Endothelial cell of umbilical vein (primary cell): ENCODE measurements around the gene ATXN2. TPM values are rescaled to one million over a fixed set of nuclear protein-coding genes. Genes with fewer than 3 reads are reported as not detected.

Experiments
- BruUV-seq: library from RNA; stranded (reverse); fragments of 400-500 nt; replicated peaks from 2 replicates; lab custom pipeline; 2021; lab: Mats Ljungman, UMichigan
- CTCF ChIA-PET: fragments of 300-600, 350-600 bp; sonication (Branson Sonifier 250); formaldehyde crosslinking; loops from one replicate; lab custom pipeline; 2021; ENCODE audit warnings: antibody characterized with exemption, inconsistent platforms; lab: Charles Lee
- POLR2A ChIA-PET: fragments of 300-600, 350-600 bp; sonication (Branson Sonifier 250); formaldehyde crosslinking; loops from one replicate; lab custom pipeline; 2021; ENCODE audit warnings: antibody characterized with exemption, inconsistent platforms; lab: Charles Lee
- DNase-seq: peaks from one replicate; pipeline ENCODE4 v3.0.0-alpha.2; 2011; ENCODE audit warnings: low read depth, low spot score
- FAIRE-seq: peaks from 2 replicates; lab custom pipeline; 2011; peaks lifted over from hg19 to GRCh38; lab: Jason Lieb, UNC
- H2AFZ ChIP-seq: 2 replicates; pipeline ENCODE4 v1.6.0; 2012; ENCODE audit warnings: low read depth, low read length, control low read depth, inconsistent platforms
- H3K27ac ChIP-seq: 2 replicates; pipeline ENCODE4 v1.5.1; 2011; ENCODE audit warnings: low read depth, mild to moderate bottlenecking, control low read depth, low read length, moderate library complexity; ENCODE audit not compliant: insufficient read depth
- H3K27me3 ChIP-seq, 2 experiments: 2 replicates each; pipeline versions ENCODE4 v1.6.0 to v1.6.1; 2011; ENCODE audit warnings: low read length in 2 of 2, mixed read lengths in 1 of 2; ENCODE audit not compliant: control insufficient read depth in 2 of 2, insufficient read depth in 2 of 2
- H3K36me3 ChIP-seq, 2 experiments: 2 replicates in 1 of 2; 3 replicates in 1 of 2; pipeline ENCODE4 v1.5.1; 2011; ENCODE audit warnings: low read length in 2 of 2, mild to moderate bottlenecking in 1 of 2, moderate library complexity in 1 of 2; ENCODE audit not compliant: control insufficient read depth in 2 of 2, insufficient read depth in 2 of 2; ENCODE audit errors: extremely low read depth in 1 of 2
- H3K4me1 ChIP-seq: 3 replicates; pipeline ENCODE4 v1.5.1; 2011; ENCODE audit warnings: mild to moderate bottlenecking, low read length; ENCODE audit not compliant: control insufficient read depth, insufficient read depth; ENCODE audit errors: extremely low read depth
- H3K4me2 ChIP-seq: 2 replicates; pipeline ENCODE4 v1.6.1; 2011; ENCODE audit warnings: low read length, control low read depth, mixed read lengths; ENCODE audit not compliant: insufficient read depth
- H3K4me3 ChIP-seq, 3 experiments: fragments of 200-600 bp in 1 of 3; sonication (generic), shearing (Covaris generic) in 1 of 3; replicated peaks in 1 of 3; 2 replicates each; pipeline ENCODE4 v1.5.1; 2011 to 2016; ENCODE audit warnings: control low read depth in 3 of 3, low read length in 3 of 3, mild to moderate bottlenecking in 2 of 3, inconsistent platforms in 1 of 3, low read depth in 1 of 3, moderate library complexity in 1 of 3; ENCODE audit not compliant: insufficient read depth in 1 of 3
- H3K79me2 ChIP-seq: 2 replicates; pipeline ENCODE4 v1.6.0; 2012; ENCODE audit warnings: low read length, inconsistent platforms; ENCODE audit not compliant: control insufficient read depth, insufficient read depth
- H3K9ac ChIP-seq: replicated peaks from 2 replicates; pipeline ENCODE3; 2011; ENCODE audit warnings: low read length, control low read depth; ENCODE audit not compliant: insufficient read depth; ENCODE audit errors: extremely low read depth
- H3K9me1 ChIP-seq: replicated peaks from 3 replicates; pipeline ENCODE4 v1.6.0; 2011; ENCODE audit warnings: mild to moderate bottlenecking, low read length; ENCODE audit not compliant: control insufficient read depth, insufficient read depth; ENCODE audit errors: extremely low read depth
- H3K9me3 ChIP-seq: replicated peaks from 2 replicates; pipeline ENCODE4 v1.5.1; 2012; ENCODE audit warnings: low read length, inconsistent platforms; ENCODE audit not compliant: control insufficient read depth, insufficient read depth
- H4K20me1 ChIP-seq: replicated peaks from 2 replicates; pipeline ENCODE3; 2011; ENCODE audit warnings: mild to moderate bottlenecking, low read length; ENCODE audit not compliant: control insufficient read depth, insufficient read depth; ENCODE audit errors: extremely low read depth
- CTCF ChIP-seq, 2 donors: IDR thresholded peaks; 1 replicate in 1 of 2; 2 replicates in 1 of 2; pipeline ENCODE4 v1.5.1; 2011; ENCODE audit warnings: low read length in 2 of 2, mild to moderate bottlenecking in 2 of 2, moderate library complexity in 2 of 2, control low read depth in 1 of 2, inconsistent platforms in 1 of 2, low read depth in 1 of 2; ENCODE audit not compliant: insufficient read depth in 1 of 2; ENCODE audit errors: extremely low read depth in 1 of 2
- EZH2 ChIP-seq: IDR thresholded peaks from 2 replicates; pipeline ENCODE4 v1.6.1; 2012; ENCODE audit warnings: borderline replicate concordance, low read depth, mild to moderate bottlenecking, moderate library complexity, low read length, inconsistent platforms; ENCODE audit not compliant: severe bottlenecking
- FOS ChIP-seq: IDR thresholded peaks from 2 replicates; pipeline ENCODE4 v1.6.1; 2011; ENCODE audit warnings: mild to moderate bottlenecking, low read length, moderate library complexity, borderline replicate concordance; ENCODE audit not compliant: insufficient read depth
- GATA2 ChIP-seq: IDR thresholded peaks from 2 replicates; pipeline ENCODE4 v1.7.0; 2011; ENCODE audit warnings: low read depth, mild to moderate bottlenecking, moderate library complexity, mixed read lengths, low read length; ENCODE audit not compliant: insufficient read length, insufficient read depth
- JUN ChIP-seq: IDR thresholded peaks from 2 replicates; pipeline ENCODE4 v1.6.1; 2011; ENCODE audit warnings: borderline replicate concordance, low read depth; ENCODE audit not compliant: insufficient read length, insufficient read depth
- MAX ChIP-seq: IDR thresholded peaks from 2 replicates; pipeline ENCODE4 v1.6.1; 2011; ENCODE audit not compliant: insufficient read depth, insufficient read length
- MYC ChIP-seq: IDR thresholded peaks from one replicate; pipeline ENCODE4 v1.6.1; 2011; ENCODE audit warnings: mild to moderate bottlenecking, low read depth, low read length
- POLR2A ChIP-seq: IDR thresholded peaks from 2 replicates; pipeline ENCODE4 v1.6.1; 2012; ENCODE audit warnings: low read depth, mild to moderate bottlenecking, control low read depth, low read length
- POLR2AphosphoS5 ChIP-seq: IDR thresholded peaks from 2 replicates; pipeline ENCODE4 v1.6.1; 2012; ENCODE audit warnings: low read depth, mild to moderate bottlenecking, control low read depth, low read length, moderate library complexity; ENCODE audit not compliant: insufficient read depth
- dilution Hi-C: fragments of 300-500 bp; cut with MboI; formaldehyde crosslinking; loops from one replicate; pipeline ENCODE4 v1.15.0; 2019; ENCODE audit warnings: low sequenced_read_pairs; ENCODE audit not compliant: extremely low pct_ligation_motif_present
- intact Hi-C: fragments of 100-400 bp; cut with micrococcal nuclease; formaldehyde crosslinking; loops from one replicate; pipeline ENCODE4 v1.10.0; 2022
- polyA plus RNA-seq, 4 experiments: library from polyadenylated mRNA; depleted of rRNA in 3 of 4; stranded (reverse) in 3 of 4; unstranded in 1 of 4; fragments of >200 nt; gene quantifications; 2 replicates each; pipeline versions ENCODE4 v1.2.1 to v1.2.3, GENCODE V29; 2011 to 2012; ENCODE audit warnings: missing spikeins in 1 of 4
- total RNA-seq: library from RNA; stranded (reverse); gene quantifications from 2 replicates; pipeline ENCODE4 v1.2.3, GENCODE V29; 2021

Gene ATXN2
- total and polyA plus RNA-seq, 2 donors (not counting 3 experiments of a cell fraction or from before 2014, with no cell fraction given): 58.9 to 86.7 TPM

- CTCF ChIA-PET: no interaction called here
- TF ChIP-seq POLR2AphosphoS5: no peak
- no peak for TF ChIP-seq MYC
- no peak for TF ChIP-seq FOS
- TF ChIP-seq JUN: no peak
- TF ChIP-seq POLR2A: no peak
- TF ChIP-seq GATA2: no peak
- TF ChIP-seq MAX: no peak
- TF ChIP-seq EZH2: no peak
- no peak for TF ChIP-seq CTCF (IDR thresholded peaks at IDR 0.05; ENCODE audit: extremely low read depth in 1 of 2, insufficient read depth in 1 of 2, low read depth in 1 of 2, low read length in 2 of 2)
Observed at GRCh38 chr12:111607239-111607638, 8.1 kb upstream of the ATXN2 start.

More at GRCh38 chr12:111607239-111607638, 8.1 kb upstream of the ATXN2 start:
- POLR2A ChIA-PET: no interaction called here
- BruUV-seq: no TSS peak
- Histone ChIP-seq H3K4me2 (no peak overlapping the region), H3K36me3 (no peaks in the 10 kb centered on the region), H3K79me2 (no peaks in the 10 kb centered on the region), H4K20me1 (no peaks in the 10 kb centered on the region), H3K4me1 (no peaks in the 10 kb centered on the region), H2AFZ (no peak overlapping the region), H3K4me3 (no peak overlapping the region), H3K27ac (no peak overlapping the region), H3K27me3 (no peaks in the 10 kb centered on the region), H3K9me1 (no peaks in the 10 kb centered on the region), H3K9ac (no peak overlapping the region), H3K9me3 (no peaks in the 10 kb centered on the region)
- DNase-seq (no peak), FAIRE-seq (no peak)
- dilution Hi-C loops (no loop called here), intact Hi-C loops (no loop called here)
